Body of pancreas (tissue), 4 donors: ENCODE data around the gene MYH14. TPM values are rescaled to one million over a fixed set of nuclear protein-coding genes. Genes with fewer than 3 reads are reported as not detected.

Experiments used
- ATAC-seq: fragments of 150-250 bp; one replicate; pipeline ENCODE4 v1.9.1; 2016
- DNase-seq, 4 donors: peaks; one replicate each; pipeline ENCODE4 v3.0.0-alpha.2; 2019
- H3K27ac ChIP-seq, 4 donors: fragments of 200-600 bp; sonication (generic); 1 replicate in 3 of 4; 2 replicates in 1 of 4; pipeline versions ENCODE4 v1.5.1 to v1.6.1; 2016 to 2019; ENCODE audit warnings: mild to moderate bottlenecking in 1 of 4, mixed read lengths in 1 of 4, moderate library complexity in 1 of 4
- H3K27me3 ChIP-seq, 2 donors: fragments of 200-600 bp; sonication (generic); one replicate each; pipeline ENCODE4 v1.6.0; 2016; ENCODE audit warnings: mild to moderate bottlenecking in 1 of 2
- H3K36me3 ChIP-seq, 2 donors: fragments of 200-600 bp; sonication (generic); replicated peaks in 1 of 2; 2 replicates each; pipeline ENCODE4 v1.5.1; 2016; ENCODE audit warnings: low read depth in 2 of 2; ENCODE audit not compliant: insufficient read depth in 1 of 2
- H3K4me1 ChIP-seq: fragments of 200-600 bp; sonication (generic); one replicate; pipeline ENCODE4 v1.6.0; 2016
- H3K4me3 ChIP-seq, 2 donors: fragments of 200-600 bp; sonication (generic); 1 replicate in 1 of 2; 2 replicates in 1 of 2; pipeline ENCODE4 v1.5.1; 2016 to 2019
- H3K9me3 ChIP-seq, 3 donors: fragments of 200-600 bp; sonication (generic); 1 replicate in 2 of 3; 2 replicates in 1 of 3; pipeline ENCODE4 v1.5.1; 2016
- POLR2A ChIP-seq, 3 donors: fragments of 450-650 bp; IDR thresholded peaks; one replicate each; pipeline ENCODE4 v1.6.1; 2016; ENCODE audit warnings: antibody characterized with exemption in 3 of 3, mild to moderate bottlenecking in 2 of 3
- WGBS, 2 donors: methylation state at CpG; one replicate each; pipeline ENCODE4 v1.1.5; 2017; 5-methylcytosine and 5-hydroxymethylcytosine counted together
- intact Hi-C: fragments of 100-400 bp; cut with DNase I; formaldehyde crosslinking; loops from one replicate; pipeline ENCODE4 v1.15.1; 2023
- total RNA-seq, 2 donors: library from RNA; depleted of rRNA; stranded (reverse); fragments of >200 nt; gene quantifications; one replicate each; pipeline ENCODE4 v1.1.0, GENCODE V29; 2016
- TF ChIP-seq, protein P1 (sequence below), 7 experiments: fragments of 450-650 bp in 4 of 7; fragments of 200-600 bp in 3 of 7; sonication (generic) in 3 of 7; IDR thresholded peaks; one replicate each; pipeline ENCODE4 v1.5.1; 2016 to 2019; ENCODE audit warnings: antibody characterized with exemption in 7 of 7

MYH14 gene
- total RNA-seq, 2 donors from 2014 or later, result 40.9 to 61.2 TPM

DNA sequence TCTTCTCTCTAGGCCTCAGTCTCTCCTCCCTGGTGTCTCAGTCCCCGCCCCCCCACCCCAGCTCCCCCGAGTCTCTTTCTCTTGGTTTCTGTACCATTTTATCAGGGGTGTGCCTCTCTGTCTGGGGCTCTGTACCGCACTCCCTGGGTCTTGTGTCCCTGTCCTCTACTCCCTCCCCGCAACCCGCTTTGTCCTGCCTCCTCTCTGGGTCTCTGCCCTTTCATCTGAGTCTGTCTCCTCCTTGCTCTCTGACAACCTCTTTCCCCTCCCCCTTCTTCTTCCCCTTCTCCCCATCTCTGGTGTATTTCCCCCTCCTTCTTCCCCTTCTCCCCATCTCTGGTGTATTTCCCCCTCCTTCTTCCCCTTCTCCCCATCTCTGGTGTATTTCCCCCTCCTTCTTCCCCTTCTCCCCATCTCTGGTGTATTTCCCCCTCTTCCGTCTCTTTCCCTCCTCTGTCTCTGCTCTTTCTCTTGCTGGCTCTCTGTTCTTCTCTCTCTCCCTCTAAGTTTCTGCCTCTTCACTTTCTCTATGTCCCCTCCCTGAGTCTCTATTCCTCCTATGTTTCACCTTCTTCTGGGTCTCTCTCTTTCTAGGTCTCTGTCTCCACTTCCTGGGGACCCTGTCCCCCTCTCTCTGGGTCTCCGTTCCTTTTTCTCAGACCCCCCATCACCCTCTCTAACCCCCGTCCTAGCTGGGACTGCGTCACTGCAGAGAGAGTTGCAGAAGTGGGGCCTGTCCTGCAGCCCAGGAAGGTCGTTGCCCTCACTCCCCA is 128.0 kb downstream of the MYH14 start:
- H3K4me3 ChIP-seq, result no peak overlapping the region

DNA sequence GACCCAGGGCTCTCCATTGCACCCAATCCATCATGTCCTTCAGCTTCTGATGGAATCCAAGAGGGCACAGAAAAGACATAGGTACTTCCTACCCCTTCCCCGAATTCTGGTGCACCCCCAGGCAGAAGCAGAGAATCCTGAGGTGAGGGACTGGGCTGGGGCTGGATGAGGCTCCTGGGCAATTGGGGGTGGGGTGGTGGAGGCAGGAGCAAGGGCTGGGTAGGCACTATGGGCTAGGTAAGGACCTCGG is 128.5 kb downstream of the MYH14 start:
- DNase-seq (no peak), ATAC-seq (no peak)
- H3K4me1 ChIP-seq, result peaks cover 76% of the 10 kb centered on the region
- WGBS, 2 donors, result 15 to 18% methylated on average over 2 of the region's 2 CpGs
- intact Hi-C loops, result no loop called here
- H3K9me3 ChIP-seq, result no peaks in the 10 kb centered on the region
- no peaks in the 10 kb centered on the region for H3K36me3 ChIP-seq
- no peaks in the 10 kb centered on the region for H3K27me3 ChIP-seq
- H3K27ac ChIP-seq, result peak overlapping the region; percentile 65 to 84 (median 80)
- no peak overlapping the region for H3K4me3 ChIP-seq
- TF ChIP-seq POLR2A (IDR thresholded peaks at IDR 0.05), result no peak
- TF ChIP-seq, protein P1, sequence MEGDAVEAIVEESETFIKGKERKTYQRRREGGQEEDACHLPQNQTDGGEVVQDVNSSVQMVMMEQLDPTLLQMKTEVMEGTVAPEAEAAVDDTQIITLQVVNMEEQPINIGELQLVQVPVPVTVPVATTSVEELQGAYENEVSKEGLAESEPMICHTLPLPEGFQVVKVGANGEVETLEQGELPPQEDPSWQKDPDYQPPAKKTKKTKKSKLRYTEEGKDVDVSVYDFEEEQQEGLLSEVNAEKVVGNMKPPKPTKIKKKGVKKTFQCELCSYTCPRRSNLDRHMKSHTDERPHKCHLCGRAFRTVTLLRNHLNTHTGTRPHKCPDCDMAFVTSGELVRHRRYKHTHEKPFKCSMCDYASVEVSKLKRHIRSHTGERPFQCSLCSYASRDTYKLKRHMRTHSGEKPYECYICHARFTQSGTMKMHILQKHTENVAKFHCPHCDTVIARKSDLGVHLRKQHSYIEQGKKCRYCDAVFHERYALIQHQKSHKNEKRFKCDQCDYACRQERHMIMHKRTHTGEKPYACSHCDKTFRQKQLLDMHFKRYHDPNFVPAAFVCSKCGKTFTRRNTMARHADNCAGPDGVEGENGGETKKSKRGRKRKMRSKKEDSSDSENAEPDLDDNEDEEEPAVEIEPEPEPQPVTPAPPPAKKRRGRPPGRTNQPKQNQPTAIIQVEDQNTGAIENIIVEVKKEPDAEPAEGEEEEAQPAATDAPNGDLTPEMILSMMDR (IDR thresholded peaks at IDR 0.05), result no peak

More for the DNA sequence above, 128.0 kb downstream of the MYH14 start:
- no peak for TF ChIP-seq POLR2A (IDR thresholded peaks at IDR 0.05)
- TF ChIP-seq, protein P1 (IDR thresholded peaks at IDR 0.05), result no peak
- Histone ChIP-seq H3K4me1 (peaks cover 81% of the 10 kb centered on the region), H3K27ac (peak overlapping the region; percentile 65 to 84 (median 80)), H3K9me3 (no peaks in the 10 kb centered on the region), H3K36me3 (no peaks in the 10 kb centered on the region), H3K27me3 (no peaks in the 10 kb centered on the region)
- intact Hi-C loops, result no loop called here
- WGBS, 2 donors, result 16 to 25% methylated on average over 10 of the region's 10 CpGs
- no peak for DNase-seq
- ATAC-seq, result no peak

DNA sequence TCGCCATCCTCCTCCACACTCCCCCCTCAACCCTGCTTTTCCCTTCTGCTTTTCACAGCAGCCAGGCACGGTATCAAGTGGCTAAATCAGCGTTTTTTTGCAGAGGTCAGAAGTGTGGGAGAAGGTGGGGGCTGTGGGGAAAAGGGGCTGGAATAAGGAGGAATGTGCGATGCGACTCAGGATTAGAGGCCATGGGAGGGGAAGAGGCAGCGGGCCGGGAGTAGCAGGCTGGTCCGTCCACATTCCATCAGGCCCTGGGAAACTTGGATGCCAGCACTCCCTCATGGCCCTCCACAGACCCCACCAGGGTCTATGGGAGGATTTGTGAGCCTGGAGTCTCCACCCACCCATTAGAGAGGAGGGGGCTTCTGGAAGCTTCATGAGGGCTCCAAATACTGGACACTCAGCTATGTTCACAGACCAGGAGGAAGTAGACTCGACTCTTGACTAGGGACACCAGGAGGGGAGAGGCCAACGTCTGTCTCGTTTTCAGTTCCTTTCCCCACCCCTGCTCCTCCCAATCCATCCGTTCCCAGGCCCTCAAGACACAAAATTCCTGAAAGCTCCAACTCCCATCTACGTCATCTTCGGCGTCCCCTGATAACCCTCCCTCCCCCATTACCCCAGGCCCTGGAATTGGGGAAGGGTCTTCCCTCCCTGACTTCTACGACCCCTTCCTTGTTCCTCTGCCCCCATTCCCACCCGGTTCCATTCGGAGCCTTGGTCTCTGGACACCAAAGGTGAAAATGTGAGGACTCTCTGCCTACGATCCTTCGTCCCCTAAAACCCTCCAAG is 129.0 kb downstream of the MYH14 start:
- Histone ChIP-seq H3K27me3 (no peaks in the 10 kb centered on the region), H3K27ac (peak overlapping the region; percentile 65 to 84 (median 80)), H3K36me3 (no peaks in the 10 kb centered on the region), H3K4me1 (peaks cover 71% of the 10 kb centered on the region), H3K4me3 (no peak overlapping the region), H3K9me3 (no peaks in the 10 kb centered on the region)
- intact Hi-C loops, result no loop called here
- TF ChIP-seq, protein P1 (IDR thresholded peaks at IDR 0.05), result no peak
- peak; percentile 32 to 54 (median 45) for TF ChIP-seq POLR2A (IDR thresholded peaks at IDR 0.05)
- no peak for ATAC-seq
- peak in 2 of 4 donors; percentile 38 to 60 for DNase-seq
- 15 to 24% methylated on average over 20 of the region's 20 CpGs for WGBS, 2 donors

DNA sequence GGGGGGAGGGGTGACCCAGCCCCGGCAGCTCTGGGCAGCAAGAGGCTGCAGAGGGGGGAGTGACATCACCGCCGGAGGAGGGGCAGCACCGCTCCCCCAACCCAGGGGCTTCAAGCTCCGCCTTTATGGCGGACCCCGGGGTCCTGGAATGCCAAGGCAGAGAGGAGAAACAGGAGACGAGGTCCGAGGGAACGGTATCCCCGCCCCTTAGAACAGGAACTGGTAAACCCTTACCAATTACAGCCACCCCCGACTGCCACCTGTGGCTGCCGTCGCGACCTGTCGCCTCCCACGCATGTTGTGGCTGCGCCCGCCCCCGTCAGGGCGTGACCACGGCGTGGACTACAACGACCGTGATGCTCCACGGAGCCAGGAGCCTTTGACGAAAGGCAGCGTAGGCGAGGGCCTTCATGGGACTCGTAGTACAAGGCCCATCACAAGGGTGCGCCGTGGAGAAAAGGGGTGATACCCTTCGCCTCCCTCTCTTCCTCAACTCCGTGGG is 129.9 kb downstream of the MYH14 start:
- no peaks in the 10 kb centered on the region for H3K9me3 ChIP-seq
- TF ChIP-seq, protein P1 (IDR thresholded peaks at IDR 0.05), result peak in 1 of 7 experiments; percentile 4
- TF ChIP-seq POLR2A (IDR thresholded peaks at IDR 0.05), result peak in 1 of 3 donors; percentile 59
- no peaks in the 10 kb centered on the region for H3K36me3 ChIP-seq
- no peaks in the 10 kb centered on the region for H3K27me3 ChIP-seq
- peak; percentile 90 to 97 (median 95) for DNase-seq
- intact Hi-C loops, result no loop called here
- peaks cover 64% of the 10 kb centered on the region for H3K4me1 ChIP-seq
- H3K27ac ChIP-seq, result peak overlapping the region; percentile 65 to 84 (median 80)
- peak; percentile 50 for ATAC-seq
- 0% methylated on average over 8 to 34 of the region's 34 CpGs for WGBS, 2 donors
- peak overlapping the region in 1 of 2 donors; percentile 6 for H3K4me3 ChIP-seq
